Measurements from ENCODE around the gene CNPY1.
"Not testable (repeated sequence)": the region's sequence is repeated elsewhere in the genome, so short reads cannot be mapped to it uniquely, and the experiment has no call there.

The CNPY1 gene

DNA sequence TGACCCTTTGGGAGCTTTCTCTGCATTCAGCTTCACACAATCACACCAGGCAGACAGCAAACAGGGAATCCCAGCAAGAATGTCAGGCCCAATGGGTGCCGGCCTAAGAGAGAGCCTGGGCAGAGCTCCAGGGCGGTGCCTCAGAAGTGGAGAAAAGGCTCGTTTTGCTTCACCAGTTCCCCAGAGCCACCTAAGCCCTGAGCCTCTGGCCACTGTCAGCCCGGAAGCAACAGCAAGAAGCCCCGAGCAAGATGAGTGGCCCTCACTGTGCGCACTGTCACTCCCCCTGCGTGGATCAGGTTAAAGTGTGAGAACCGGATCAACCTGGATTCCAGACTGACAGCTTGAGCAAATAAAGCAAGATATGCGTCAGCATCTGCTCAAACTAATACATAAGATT lies 14.7 kb downstream of the CNPY1 start:
- DNase-seq, result no peak

DNA sequence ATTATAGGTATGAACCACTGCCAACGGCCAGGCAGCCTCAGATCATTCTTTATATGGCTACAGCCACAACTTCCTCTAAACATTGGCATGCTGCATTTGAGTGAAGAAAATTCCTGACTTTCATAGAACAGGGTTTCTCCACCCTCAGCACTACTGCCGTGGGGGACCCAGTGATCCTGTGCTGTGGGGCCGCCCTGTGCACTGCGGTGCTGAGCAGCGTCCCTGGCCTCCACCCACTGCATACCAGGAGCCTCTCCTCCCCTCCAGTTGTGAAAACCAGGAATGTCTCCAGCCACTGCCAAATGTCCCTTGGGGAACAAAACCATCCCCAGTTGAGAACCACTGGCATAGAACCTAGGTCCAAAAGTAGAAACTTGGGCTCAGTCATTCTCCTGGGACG lies 15.8 kb downstream of the CNPY1 start:
- no peak for DNase-seq

DNA sequence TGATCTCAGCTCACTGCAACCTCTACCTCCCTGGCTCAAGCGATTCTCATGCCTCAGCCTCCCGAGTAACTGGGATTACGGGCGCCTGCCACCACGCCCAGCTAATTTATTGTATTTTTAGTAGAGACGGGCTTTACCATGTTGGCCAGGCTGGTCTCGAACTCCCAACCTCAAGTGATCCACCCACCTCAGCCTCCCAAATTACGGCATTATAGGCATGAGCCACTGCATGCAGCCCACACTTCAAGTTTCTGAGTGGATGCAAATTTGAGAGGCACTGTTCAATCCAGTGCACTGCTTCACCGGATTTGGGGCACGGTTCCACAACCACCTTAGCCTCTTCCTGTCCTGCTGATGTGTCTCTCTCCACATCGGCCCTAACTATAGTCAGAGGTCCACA lies 16.5 kb downstream of the CNPY1 start:
- no peak for DNase-seq

DNA sequence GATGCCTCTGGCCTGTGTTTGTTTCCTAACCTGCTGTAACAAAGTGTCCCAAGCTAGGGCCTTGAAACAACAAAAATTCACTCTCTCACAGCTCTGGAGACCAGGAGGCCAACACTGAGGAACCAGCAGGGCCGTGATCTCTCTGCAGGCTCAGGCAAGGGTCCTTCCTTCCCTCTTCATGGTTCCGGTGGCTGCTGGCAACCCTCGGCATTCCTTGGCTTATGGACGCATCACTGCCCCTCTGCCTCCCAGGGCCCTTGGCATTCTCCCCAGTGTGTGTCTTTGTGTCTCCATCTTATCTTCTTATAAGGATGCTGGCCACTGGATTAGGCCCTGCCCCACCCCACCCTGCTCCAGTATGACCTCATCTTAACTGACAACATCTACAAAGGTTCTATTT lies 17.0 kb downstream of the CNPY1 start:
- DNase-seq, result no peak

DNA sequence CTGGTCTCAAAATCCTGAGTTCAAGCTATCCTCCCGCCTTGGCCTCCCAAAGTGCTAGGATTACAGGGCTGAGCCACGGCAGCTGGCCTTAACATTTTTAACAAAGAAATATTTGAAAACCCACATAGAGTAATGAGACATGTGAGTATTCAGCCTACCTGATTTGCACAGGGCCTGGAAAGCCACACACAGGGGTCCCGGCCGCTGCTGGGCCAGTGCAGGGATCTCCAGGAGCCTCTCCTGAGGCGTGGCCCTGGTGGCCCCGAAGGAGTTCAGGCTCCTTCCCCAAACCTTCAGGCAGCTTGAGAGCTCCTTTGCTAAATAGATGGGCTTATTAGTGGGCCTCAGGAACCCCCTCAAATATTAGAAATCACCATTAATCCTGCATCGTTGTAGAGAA lies 18.7 kb downstream of the CNPY1 start:
- DNase-seq, result no peak

DNA sequence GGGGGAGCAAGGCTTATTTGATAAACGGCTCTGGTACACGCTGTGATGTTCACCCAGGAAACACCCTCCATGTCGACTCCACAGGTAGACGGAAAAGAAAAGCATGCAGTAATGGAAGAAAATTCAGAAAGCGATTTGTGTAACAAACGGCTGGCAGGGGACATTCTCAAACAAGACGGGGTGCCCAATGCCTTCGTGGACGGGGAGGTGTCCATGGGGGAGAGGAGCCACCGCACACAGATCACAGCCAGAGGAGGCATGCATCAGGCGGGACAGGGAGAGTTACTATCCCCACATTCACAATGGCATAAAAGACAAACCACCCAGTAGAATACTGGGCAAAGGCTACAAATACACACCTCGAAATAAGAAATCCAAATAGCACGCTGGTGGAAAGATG lies 20.1 kb downstream of the CNPY1 start:
- DNase-seq, result no peak

DNA sequence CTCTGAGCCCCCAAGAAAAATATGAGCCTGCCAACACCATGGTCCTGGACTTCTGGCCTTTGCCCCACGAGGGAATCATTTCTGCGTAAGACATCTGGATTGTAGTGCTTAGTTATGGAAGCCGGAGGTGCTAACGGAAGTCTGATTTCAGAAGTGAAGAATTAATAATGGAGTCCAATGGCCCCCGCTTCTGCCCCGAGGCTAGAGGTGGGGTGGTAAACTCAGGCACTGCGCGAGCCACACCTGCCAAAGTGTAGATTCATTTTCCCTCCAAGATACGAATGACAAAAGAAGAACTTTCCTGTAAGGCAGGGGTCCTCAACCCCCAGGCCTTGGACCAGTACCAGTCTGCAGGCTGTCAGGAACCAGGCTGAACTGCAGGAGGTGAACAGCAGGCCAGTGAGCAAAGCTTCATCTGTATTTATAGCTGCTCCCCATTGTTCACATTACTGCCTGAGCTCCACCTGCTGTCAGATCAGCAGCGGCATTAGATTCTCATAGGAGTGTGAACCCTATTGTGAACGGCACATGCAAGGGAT lies 22.3 kb downstream of the CNPY1 start:
- no peak for DNase-seq

DNA sequence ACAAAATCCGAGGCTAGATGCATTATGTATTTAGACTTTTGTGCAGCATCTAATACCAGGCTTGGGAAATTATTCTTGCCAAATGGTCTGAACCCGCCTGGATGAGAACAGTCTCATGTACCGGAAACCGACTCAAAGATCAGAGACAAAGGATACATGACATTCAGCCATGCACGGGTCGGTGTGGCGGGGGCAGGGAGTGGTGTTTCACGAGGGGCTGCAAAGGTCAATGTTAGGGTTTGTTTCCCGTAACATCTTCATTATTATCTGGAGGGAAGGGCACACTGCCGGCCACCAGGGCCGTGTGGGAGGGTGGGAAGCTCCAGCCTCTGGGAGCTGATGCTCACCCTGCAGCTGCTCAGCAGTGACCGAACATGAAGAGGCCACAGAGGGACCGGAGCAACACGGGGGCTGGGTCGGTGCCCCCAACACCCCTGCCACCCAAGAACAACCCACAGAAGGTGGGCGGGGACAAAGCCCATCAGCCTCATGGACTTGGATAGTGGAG lies 23.1 kb downstream of the CNPY1 start:
- no peak for DNase-seq

DNA sequence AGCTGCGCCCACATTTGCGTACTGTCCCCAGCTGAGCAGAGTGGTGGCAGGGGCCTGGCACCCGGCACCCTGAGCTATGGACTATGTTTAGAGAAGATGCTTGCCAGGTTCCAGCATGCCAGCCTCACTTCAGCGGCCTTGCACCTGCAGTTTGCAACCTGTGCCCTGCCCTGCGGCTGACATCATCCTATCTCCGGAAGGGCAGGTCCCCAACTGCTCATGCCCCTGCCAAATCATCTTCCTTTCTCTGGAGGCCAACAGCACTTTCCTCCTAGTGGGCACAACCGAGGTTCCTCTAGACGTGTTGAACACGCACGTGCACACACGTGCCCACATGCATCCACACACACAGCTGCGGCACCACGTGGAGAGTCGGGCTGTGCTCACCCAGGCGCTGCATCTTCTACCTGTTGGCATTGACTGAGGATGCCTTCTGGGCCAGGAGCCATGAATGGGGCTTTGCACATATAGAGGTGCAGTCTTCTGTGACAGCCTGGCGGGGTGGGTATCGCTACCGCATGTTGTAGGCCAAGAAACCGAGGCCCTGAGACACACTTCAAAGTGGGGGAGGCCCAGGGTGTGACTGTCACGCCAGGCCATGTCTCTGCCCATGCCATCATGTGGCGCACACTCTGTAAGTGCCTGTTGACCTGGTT lies 24.5 kb downstream of the CNPY1 start:
- DNase-seq, result no peak

DNA sequence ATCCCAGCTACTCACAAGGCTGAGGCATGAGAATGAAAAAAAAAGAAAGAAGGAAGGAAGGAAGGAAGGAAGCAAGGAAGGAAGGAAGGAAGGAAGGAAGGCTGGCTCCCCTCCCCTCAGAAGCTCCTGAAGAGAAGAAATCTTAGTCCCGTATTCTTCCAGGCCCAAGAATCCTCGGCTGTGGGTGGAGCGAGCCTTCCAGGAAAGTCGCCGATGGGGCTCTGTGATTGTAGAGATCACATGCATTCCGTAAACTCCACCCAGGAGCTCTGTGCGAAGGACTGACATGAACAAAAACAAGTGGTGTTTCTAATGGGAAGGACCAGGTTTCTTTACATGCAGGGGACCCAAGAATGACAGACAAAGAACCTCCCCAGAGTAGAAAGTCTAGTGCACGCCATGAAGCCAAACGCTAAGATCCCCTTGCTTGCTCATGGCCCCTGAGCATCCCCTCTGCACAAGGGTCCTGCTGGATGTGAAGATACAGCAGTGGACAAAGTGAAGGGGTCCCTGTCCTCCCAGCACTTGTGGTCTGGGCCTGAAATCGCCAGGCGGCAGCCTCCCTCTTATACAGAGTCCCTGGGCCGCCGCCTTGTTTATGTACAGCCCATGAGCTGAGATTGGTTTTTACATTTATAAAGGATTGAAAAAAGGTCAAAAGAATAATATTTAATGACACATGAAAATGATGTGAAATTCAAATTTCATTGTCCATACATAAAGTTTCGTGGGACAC lies 25.2 kb downstream of the CNPY1 start:
- no peak for DNase-seq

DNA sequence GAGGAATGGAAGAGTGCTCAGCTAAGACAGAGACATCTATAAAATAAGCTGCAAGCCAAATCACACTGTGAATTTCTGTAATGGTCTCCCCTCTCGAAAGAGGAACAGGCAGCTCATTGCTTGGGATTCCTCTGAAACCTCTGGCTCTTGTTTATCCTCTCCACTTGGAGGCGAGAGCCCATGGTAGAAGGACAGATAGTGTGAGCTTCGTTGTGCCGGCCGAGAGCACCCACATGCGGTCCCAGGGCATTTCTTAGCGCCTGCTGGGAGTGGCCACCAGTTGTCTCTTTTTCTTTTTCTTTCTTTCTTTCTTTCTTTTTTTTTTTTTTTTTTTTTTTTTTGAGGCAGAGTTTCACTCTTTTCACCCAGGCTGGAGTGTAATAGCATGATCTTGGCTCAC lies 26.2 kb downstream of the CNPY1 start:
- DNase-seq, result no peak

DNA sequence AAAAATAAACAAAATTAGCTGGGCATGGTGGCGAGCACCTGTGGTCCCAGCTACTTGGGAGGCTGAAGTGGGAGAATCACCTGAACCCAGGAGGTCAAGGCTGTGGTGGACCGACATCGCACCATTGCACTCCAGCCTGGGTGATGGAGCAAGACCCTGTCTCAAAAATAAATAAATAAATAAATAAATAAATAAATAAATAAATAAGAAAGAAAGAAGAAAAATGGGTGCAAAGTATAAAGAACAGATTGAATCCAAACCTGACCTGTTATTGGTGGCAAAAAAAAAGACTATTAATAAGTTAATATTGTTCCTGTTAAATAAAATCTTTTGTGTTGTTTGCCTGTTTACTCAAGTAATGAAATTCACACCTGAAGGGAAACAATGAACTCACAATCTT lies 27.0 kb downstream of the CNPY1 start:
- not testable (repeated sequence) for DNase-seq

DNA sequence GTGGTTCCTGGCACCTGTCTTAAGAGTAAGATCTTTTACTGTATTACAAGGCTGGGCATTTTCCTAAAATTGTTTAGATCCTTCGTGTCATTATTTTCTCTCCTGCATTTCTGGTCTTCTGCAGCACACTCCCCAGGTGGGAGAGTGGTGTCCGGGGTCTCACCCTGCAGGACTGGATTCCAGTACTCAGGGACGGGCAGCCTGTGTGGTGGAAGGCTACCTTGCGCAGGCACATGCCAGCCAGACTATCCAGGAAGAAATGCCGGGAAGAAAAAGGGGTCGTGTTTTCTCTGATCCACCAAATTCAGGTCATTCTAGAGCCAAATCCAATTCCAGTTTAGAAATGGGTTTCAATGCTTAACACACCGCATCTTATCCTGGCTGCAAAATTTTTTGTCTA lies 27.7 kb downstream of the CNPY1 start:
- DNase-seq, result no peak

DNA sequence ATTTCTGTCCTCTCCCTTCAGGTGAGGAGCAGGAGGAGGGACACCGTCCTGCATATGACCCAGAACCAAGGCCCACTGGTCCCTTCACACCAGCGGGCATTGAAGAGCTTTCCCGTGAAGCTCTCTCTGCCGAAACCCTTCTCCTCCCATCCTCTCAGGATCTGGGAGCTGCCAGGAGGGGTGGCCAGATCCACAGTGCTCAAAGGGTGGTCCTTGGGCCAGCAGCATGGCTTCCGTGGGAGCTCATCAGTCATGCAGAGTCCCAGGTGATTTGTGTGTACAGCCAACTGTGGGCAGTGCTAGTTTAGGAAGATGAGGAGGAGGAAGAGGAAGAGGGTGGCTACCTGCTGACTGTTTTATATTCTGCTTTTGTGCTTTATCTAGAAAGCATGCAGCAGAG lies 28.4 kb downstream of the CNPY1 start:
- no peak for DNase-seq

DNA sequence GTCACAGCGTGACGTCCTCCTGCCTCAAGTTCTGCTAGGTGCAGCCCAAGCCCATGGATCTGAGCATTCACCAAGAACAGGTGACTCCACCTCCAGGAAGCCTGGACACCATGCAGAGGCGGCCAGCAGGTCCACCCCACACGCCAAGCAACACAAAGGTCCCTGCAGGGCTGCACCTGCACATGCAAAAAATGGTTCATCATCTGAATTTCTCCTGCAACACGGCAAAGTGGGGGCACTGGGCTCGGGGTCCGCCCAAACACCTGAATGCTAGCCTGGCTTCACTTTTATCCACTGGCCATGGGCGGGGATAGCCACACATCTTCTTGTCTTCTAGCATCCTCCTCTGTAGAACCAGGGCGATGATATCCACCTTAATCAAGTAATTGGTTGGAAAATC lies 28.9 kb downstream of the CNPY1 start:
- DNase-seq, result no peak

DNA sequence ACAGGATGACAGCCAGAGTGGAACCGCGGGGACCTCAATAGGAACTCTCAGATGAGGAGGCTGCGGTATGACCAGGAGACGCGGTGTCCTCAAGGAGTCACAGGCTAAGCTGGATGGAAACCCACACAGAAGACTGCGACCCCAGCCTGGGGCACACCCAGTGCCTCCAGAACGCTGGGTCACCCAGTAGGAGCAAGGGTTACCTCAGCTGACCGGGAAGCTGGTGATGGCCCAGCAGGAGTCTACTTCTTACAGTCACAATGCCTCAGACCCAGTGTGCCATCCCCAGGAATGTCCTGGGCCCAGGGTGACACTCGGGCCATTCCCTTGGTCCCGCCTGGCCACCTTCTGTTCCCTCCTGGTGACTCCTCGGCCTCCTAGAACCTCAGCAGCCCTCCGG lies 29.9 kb downstream of the CNPY1 start:
- DNase-seq, result no peak

DNA sequence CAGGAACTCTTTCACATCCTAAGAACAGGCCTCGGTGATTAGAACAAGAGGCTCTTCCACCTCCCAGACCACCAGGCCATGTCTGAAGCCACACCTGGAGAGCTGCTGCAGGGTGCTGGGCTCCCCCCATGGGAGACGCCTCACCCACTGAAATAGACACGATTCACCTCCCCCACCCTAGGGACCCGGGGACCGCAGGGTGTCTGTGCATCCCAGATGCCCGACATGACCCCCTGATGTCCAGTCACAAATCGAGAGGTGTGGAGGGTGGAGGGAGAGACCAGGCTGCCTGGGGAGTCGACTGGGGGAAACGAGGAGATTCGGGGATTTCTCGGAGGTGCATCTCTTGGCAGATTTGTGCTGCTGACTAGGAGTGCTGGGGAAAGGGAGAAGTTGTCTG lies 31.0 kb downstream of the CNPY1 start:
- DNase-seq, result no peak

DNA sequence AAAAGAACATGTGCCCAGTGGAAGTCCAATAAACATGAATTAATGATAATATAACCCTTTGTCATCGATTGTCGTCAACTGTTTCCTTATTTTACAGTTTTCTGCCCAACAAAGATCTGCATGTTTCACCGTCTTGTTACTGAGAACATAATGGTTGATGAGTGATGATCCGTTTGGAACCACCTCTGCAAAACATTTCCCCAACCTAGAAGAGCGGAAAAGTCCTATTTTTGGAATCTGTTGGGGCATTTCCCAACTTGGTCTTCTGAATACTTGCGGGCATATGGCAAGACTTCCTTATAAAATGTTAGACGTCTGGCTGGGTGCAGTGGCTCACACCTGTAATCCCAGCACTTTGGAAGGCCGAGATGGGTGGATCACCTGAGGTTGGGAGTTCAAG lies 32.1 kb downstream of the CNPY1 start:
- no peak for DNase-seq

DNA sequence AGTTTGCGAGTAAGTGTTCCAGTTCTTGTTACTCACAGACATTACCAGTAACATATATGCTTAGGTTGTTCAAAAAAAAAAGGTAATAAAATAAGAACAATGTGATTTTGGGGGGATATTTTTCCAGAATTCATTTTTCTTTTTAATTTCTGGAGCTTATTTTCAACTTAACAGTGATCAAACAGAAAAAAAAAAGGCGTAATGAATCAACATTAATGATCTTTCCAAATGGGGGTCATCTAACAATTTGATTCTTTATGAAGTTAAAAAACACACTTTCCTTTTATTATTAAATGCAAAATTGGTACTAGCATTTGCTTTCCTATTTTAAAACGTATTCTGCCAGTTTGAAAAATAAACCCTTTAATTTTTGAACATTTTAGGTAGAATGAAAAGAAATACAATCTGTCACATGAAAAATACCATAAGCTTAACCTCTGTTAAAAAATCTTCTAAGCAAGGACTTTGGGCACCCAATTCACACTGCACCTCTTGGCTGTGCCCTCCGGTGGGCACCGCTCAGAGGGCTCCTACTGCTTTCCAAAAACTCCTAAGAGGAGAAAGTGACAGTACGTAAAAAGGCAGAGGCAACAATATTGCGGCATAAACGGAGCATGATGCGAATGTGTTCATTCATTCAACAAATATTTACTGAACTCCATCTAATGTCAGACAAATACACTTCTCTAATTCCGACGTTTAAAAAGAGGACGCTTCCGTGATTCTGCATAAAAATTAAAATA lies 32.6 kb downstream of the CNPY1 start:
- no peak for DNase-seq

DNA sequence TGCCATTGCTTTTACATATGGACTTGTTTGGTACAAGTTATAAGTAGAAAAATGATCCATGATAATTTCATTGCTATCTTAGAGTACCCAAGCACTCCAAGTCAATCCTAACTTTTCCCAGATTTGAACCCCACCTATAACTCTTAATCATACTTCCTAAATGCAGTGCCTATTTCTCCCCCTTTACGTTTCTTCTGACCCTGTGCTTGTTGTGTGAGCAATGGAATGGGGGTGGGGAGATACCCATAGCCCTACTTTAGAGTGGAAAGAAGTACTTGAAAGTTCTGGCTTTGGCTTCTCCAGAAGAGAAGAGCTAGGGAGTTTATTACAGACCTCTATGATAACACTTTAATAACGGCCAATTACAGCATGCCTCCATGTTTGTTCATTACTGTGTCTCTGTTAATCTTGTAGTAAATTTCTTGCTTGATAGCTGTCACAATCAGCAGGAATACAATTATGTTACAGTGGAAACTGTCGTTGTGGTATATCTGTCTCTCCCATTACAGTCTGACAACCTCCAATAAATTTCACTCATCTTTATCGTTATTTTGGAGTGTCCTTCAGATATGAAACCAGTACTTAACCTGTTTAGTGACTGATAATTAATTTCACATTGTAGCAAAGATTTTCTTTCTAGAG lies 34.0 kb downstream of the CNPY1 start:
- no peak for DNase-seq

DNA sequence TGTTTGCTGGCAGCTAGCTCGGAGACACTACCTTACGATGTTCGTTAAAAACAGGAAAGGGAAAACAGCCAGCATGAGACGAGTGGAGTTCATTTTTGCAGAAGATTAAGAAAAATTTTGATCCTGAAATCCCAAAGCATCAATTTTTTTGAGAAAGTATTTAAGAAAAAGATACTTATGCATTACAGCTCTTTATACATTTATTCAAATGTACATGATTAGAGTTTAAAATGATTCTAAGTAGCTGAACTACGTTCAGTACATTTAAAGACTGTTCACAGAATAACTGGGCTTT lies 34.7 kb downstream of the CNPY1 start:
- DNase-seq, result no peak

DNA sequence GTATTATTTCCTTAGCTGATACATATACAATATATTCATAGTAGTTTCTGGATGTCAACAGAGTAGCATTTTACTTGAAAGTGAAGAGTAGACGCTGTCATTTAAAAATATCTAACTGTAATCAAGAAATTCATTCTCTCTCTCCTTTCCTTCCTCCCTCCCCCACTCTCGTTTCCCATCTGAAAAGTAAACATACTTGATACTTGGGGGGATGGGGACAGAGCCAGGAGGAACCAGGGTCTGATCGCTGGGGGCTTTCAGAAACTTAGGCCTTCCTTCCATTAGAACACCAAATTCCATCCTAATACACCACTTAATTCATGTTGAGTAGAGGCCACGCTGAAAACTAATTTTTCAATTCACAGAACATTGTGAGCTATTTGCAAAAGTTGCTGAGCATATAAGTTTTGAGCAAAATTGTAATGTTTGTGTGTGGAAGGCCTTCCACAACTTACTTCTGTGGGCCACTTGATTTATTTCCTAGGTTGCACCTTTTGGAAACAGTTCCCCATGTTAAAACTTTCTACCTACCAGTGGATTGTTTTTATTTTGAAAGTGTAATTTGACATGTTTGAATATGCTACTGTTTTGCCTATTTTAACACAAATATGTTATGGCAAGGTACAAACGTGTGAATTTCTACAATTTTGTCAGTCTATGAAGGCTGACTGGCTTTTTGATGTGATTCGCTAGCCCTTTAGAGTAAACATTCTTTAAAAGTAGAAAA lies 35.2 kb downstream of the CNPY1 start:
- DNase-seq, result no peak

Measured in stimulated activated CD4-positive, alpha-beta T cell treated with anti-CD3 and anti-CD28 coated beads, Interleukin-4, amount 100 ng/mL, for 24 hours (primary cell).